Upper lobe of right lung (tissue), 1 donor: ENCODE data around the gene STMN3. TPM values are rescaled to one million over a fixed set of nuclear protein-coding genes. Genes with fewer than 3 reads are reported as not detected.

ENCODE experiments used
- ATAC-seq: fragments of 200-7000 bp; cut with Tn5 transposase; one replicate; pipeline ENCODE4 v1.9.1; 2020; ENCODE audit warnings: mild to moderate bottlenecking, moderate library complexity
- DNase-seq: peaks from one replicate; pipeline ENCODE4 v3.0.0-alpha.2; 2020
- H3K27ac ChIP-seq: fragments of 200-600 bp; one replicate; pipeline ENCODE4 v1.8.0; 2022
- H3K27me3 ChIP-seq: fragments of 200-600 bp; one replicate; pipeline ENCODE4 v1.8.0; 2022; ENCODE audit warnings: mild to moderate bottlenecking
- H3K36me3 ChIP-seq: fragments of 200-600 bp; one replicate; pipeline ENCODE4 v1.8.0; 2022
- H3K4me1 ChIP-seq: fragments of 200-600 bp; one replicate; pipeline ENCODE4 v1.8.0; 2022
- H3K4me3 ChIP-seq: fragments of 200-600 bp; one replicate; pipeline ENCODE4 v1.8.0; 2022; ENCODE audit warnings: mild to moderate bottlenecking
- H3K9me3 ChIP-seq: fragments of 200-600 bp; one replicate; pipeline ENCODE4 v1.8.0; 2022
- CTCF ChIP-seq: fragments of 200-600 bp; IDR thresholded peaks from one replicate; pipeline ENCODE4 v1.8.0; 2022; ENCODE audit warnings: antibody characterized with exemption
- intact Hi-C: fragments of 100-400 bp; cut with DNase I; formaldehyde crosslinking; loops from one replicate; pipeline ENCODE4 v1.11.0; 2022
- total RNA-seq: library from RNA; stranded (reverse); fragmentation: NEBNext Ultra II Directional; extraction: Animal tissue kit (Norgen Biotek cat#: 25700); gene quantifications from one replicate; pipeline ENCODE4 v1.2.1, GENCODE V29; 2021
- donor health status: DM: no; HTN: yes; CAD: no; lungs with severe emphysema.

Gene STMN3
- total RNA-seq, 1 donor from 2014 or later, result 12.4 TPM

- Histone ChIP-seq H3K4me1 (peaks cover 18% of the 10 kb centered on the region), H3K4me3 (peak within 1 kb of the TSS; percentile 92), H3K36me3 (peaks cover 22% of the 10 kb centered on the region), H3K27me3 (no peaks in the 10 kb centered on the region), H3K27ac (peak within 1 kb of the TSS; percentile 89), H3K9me3 (no peaks in the 10 kb centered on the region)
- DNase-seq (peak; percentile 96), ATAC-seq (peak; percentile 95)
- intact Hi-C loops, result no loop called here
- TF ChIP-seq CTCF, result no peak
Measured at GRCh38 chr20:63657937-63658748, 4.9 kb upstream of the STMN3 start, which contains the start of gene RTEL1. TSS of gene RTEL1 (plus strand) at chr20:63658312. CDS start at chr20:63659403, 1,091 bp downstream.

- no peak for ATAC-seq
- Histone ChIP-seq H3K9me3 (no peaks in the 10 kb centered on the region), H3K27ac (peak overlapping the region; percentile 89), H3K4me3 (peak overlapping the region; percentile 92), H3K27me3 (no peaks in the 10 kb centered on the region), H3K4me1 (peaks cover 18% of the 10 kb centered on the region), H3K36me3 (peaks cover 15% of the 10 kb centered on the region)
- intact Hi-C loops, result no loop called here
- no peak for TF ChIP-seq CTCF
- no peak for DNase-seq
Measured at GRCh38 chr20:63657260-63657936, 4.2 kb upstream of the STMN3 start.

- Histone ChIP-seq H3K36me3 (peaks cover 6% of the 10 kb centered on the region), H3K27me3 (no peaks in the 10 kb centered on the region), H3K4me3 (no peak overlapping the region), H3K9me3 (no peaks in the 10 kb centered on the region), H3K4me1 (peaks cover 25% of the 10 kb centered on the region), H3K27ac (no peak overlapping the region)
- ATAC-seq, result no peak
- DNase-seq, result no peak
- intact Hi-C loops, result no loop called here
- no peak for TF ChIP-seq CTCF
Measured at GRCh38 chr20:63656451-63656850, 3.2 kb upstream of the STMN3 start.

GRCh38 chr20:63655249-63655648 is 2.0 kb upstream of the STMN3 start:
- intact Hi-C loops, result no loop called here
- no peak overlapping the region for H3K4me3 ChIP-seq
- H3K4me1 ChIP-seq, result peaks cover 28% of the 10 kb centered on the region
- no peaks in the 10 kb centered on the region for H3K27me3 ChIP-seq
- H3K9me3 ChIP-seq, result no peaks in the 10 kb centered on the region
- no peak for ATAC-seq
- no peak for TF ChIP-seq CTCF
- H3K27ac ChIP-seq, result no peak overlapping the region
- DNase-seq, result no peak
- H3K36me3 ChIP-seq, result no peaks in the 10 kb centered on the region

GRCh38 chr20:63653974-63654668 is 897 bp upstream of the STMN3 start:
- Histone ChIP-seq H3K27me3 (no peaks in the 10 kb centered on the region), H3K9me3 (no peaks in the 10 kb centered on the region), H3K27ac (no peak overlapping the region), H3K36me3 (no peaks in the 10 kb centered on the region), H3K4me3 (peak overlapping the region; percentile 57), H3K4me1 (peaks cover 24% of the 10 kb centered on the region)
- intact Hi-C loops, result no loop called here
- ATAC-seq (no peak), DNase-seq (no peak)
- TF ChIP-seq CTCF, result no peak
